IPS DF 4.7 (cell line): Measurements from ENCODE around the gene PARD3.
"Not testable (repeated sequence)": the region's sequence is repeated elsewhere in the genome, so short reads cannot be mapped to it uniquely, and the experiment has no call there.

Experiments
- DNase-seq: peaks from one replicate; pipeline ENCODE4 v3.0.0-alpha.2; 2013; ENCODE audit warnings: low spot score; ENCODE audit errors: extremely low read depth

The PARD3 gene

DNA sequence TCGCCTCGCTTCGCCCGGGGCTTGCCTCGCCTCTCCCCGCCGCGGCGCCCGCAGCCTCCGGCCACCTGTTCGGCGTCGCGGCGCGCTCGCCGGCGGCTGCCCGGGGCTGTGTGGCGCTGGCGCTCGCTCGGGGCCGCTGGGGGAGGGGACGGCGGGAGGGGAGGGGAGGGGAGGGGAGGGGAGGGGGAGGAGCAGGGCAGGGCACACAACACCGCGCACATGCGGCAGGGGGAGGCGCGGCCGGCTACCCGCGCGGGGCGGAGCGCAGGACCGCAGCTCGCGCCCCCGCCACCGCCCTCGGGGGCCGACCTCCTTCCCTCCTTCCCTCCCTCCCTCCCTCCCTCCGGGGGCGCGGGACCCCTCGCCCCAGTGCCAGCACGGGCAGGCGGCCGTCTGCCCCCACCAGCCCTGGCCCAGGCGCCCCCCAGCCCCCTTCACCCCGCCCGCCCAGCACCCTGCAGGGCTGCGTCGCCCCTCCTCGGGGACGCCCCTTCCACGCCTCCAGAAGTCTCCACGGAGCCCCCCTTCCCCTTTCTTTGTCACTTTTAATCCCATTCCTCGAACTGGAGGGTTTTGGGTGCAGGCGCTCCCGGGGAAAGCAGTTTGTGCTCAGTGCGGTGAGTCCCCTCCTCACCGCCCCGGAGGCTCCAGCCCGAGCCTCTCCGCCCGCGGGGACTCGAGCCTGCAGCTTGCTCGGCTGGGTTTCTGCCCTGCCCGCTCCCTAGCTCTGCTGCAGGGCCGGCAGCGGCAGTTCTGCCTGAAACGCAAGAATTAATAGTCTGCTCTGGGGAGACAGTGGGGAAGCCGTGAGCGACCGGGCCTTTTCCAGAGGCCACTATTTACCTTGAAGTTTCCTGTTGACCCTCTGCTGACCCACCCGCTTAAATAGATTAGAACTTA lies at the start of gene PARD3:
TSS of gene PARD3 (minus strand) at position 112 of the 900 bp plus-strand sequence. CDS start 301 bp downstream, outside the sequence.
- no peak for DNase-seq

DNA sequence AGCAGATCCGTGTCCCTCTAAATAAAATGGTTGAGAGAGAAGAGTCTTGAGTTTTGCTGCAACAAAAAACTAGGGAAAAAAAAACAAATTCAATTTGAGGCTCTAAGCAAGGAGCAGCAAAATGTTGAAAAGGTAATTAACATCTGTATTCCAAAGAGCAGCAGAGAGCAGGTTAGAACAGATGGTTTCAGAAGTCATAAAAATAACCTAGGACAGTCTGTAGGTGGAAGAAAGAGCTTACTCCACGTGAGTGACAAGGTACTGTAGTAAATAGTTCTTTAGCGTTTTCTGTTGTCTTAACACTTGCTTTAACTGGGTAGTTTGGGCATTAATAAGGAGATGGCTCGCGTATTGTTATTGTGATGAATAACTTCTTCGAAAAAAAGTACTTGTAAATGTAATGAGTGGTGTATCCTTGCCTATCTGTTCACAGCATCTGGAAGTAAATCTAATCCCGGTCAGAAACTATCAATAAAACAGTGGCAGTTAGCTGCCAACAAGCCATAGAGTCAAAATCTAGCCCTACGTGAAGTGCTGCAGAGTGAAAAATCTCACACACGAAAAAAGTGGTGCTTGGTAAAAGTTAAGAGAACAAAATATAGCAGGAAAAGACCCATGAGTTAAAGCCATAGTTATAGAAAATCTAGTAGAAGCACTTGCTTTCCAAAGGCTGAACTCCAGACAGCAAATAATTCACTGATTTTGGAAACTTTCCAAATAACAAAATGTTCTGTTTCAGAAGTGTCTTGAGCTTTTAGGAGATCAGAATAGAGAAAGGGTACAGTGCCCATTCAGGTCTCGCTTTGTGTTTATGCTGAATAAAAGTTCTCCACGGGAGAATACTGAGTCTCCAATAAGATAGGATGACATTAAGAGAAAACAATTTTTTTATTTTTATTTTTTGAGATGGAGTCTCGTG lies 49.3 kb upstream of the PARD3 start:
- no peak for DNase-seq

DNA sequence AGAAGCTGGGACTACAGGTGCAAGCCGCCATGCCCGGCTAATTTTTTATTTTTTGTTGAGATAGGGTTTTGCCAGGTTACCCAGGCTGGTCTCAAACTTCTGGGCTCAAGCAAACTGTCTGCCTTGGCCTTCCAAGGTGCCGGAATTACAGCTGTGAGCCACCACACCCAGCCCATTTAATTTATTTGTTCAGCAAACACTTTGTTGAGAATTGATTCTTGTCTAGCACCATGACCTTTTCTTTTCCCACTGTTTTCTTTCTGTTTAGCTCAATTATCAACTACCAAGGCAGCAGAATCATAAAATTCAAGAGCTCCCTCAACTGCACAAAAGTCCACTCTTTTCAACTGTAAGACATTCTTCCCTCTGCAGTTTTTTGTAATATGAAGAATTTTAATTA lies 47.8 kb upstream of the PARD3 start:
- no peak for DNase-seq

DNA sequence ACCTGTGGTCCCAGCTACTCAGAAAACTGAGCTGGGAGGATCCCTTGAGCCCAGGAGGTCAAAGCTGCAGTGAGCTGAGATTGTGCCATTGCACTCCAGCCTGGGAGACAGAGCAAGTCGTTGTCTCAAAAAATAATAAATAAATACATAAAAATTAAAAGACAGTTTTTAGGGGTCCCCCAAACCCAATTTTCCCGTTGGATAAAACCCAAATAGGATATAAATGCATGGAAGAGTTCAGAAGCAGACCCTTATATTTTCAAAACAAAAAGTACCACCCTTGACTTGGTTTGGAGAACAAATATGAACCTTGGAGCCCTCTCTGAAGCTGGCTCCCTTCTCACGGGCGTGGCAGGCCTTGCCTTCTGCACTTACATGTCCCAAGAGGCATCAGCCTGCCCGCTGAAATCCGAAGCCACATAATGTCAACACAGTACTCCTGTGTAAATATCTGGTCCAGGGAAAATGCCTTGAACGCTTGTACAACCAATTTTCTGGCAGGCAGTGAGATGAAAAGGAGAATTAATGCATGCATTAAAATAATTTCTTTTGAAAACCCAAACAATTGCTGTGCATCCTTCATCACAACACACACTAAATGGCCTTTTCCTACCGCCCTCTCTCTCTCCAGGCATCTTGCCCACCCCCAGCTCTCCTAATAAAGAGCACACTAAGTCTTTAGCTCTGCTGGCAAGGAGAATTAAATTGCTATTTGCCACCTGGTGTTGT lies 46.4 kb upstream of the PARD3 start:
- DNase-seq: no peak

DNA sequence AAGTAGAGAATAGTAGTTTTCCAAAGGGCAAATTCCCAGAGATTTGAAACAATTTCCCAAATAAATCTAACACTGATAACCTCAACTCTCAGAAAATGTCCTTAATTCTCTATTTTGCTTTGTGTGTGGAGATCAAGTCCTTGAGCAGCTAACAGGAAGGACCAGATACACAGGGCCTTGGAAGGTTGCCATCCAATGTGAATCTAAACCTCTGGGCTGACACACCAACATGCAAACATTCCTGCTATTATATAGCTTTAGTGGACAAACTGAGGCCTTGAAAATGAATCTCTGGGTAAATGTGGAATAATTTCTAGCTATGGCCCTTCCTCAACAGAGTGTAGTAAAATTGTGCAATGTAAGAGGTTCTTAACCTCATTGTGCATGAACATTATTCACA lies 44.1 kb upstream of the PARD3 start:
- DNase-seq: no peak

DNA sequence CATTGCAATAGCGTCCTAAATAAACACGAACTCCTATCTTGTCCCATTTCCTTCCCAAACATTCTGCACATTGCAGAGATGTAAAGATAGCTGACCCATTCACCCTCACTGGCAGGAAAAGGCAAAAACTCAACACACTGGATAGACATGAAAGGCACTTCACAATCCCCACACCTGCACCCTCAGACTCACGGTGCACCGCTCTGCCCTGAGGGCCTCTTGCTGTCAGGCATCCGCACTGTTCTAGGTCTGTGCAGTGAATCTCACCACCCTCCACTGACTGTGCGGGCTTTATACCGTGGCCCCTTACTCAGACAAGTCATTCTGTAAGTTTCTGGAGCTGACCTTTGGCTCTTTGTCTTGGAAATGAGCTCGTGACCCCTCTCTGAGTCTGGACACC lies 42.9 kb upstream of the PARD3 start:
- no peak for DNase-seq

DNA sequence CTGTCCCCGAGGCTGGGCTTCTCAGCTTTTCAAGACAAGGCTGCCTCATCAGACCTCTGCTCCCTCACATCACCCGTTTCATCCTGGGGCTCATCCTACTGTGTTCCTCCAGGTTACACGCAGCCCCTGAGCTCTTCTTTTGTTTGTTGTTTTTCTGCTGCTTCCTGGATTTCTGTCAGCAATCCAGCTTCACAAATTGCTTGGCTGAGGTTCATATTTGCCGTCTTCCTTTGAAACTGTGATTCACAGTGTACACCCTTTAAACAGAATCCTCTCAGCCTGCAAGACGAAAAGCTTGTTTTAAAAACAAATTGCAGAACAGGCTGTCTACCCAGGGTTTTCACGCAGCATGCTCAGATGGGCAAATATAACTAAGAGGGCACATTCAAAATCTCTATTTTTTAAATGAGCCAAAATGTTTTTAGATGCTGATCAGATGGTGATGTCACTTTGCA lies 39.1 kb upstream of the PARD3 start:
- DNase-seq: no peak

DNA sequence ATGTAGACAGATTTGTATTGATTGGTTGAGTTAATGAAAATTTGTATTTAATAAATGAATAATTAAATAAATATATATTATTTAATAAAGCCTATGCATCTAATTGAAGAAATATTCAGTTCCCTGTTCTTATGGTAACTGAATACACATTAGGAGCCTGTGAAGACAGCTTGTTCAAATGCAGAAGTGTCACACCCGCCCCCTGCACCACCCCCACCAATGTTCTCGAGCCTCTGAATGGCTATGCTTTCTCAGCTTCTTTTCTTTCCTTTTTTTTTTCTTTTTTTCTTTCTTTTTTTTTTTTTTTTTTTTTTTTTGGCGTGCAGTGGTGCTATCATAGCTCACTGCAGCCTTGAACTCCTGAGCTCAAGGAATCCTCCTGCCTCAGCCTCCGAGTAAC lies 38.3 kb upstream of the PARD3 start:
- no peak for DNase-seq

DNA sequence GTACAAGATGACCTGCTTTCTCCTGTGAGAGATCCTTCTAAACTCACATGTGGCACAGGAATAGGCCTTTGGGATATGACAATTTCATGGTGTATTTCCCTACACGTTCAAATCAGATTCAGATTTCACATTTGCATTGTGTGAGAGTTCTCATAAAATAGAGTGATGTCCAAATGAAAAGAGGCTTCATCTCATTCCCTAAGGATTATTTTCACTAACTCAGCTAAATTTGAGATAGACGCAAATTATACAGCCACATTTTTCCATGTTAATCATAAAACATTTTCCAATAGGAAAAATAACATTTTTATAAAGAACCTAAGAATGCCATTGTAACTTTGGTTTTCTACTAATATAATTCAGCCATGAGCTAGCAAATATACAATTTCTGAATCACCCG lies 35.5 kb upstream of the PARD3 start:
- no peak for DNase-seq

DNA sequence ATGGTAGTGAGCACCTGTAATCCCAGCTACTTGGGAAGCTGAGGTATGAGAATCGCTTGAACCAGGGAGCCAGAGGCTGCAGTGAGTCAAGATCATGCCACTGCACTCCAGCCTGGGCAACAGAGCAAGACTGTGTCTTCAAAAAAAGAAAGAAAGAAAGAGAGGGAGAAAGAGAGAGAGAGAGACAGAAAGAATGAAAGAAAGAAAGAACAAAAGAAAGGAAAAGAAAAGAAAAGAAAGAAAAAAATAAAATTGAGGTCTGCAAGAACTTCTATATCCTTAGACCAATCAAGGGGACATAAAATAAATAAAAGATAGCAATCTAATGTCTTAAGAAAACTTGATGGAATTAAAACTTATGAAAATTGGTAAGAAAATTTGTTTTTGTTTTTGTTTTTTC lies 34.9 kb upstream of the PARD3 start:
- DNase-seq: no peak

DNA sequence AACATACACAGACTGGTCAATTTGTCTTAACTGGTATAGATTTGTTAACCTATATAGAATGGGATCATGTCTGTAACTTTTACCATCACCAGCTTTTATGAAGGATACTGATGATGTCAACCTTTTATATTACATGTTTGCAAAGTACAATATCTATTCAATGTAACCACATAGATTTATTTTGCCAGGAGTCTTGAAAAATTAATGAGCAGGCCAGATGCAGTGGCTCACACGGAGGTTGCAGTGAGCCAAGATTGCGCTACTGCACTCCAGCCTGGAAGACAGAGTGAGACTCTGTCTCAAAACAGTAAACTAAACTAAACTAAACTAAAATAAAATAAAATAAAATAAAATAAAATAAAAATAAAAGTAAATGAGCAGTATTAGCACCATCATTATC lies 30.0 kb upstream of the PARD3 start:
- no peak for DNase-seq

DNA sequence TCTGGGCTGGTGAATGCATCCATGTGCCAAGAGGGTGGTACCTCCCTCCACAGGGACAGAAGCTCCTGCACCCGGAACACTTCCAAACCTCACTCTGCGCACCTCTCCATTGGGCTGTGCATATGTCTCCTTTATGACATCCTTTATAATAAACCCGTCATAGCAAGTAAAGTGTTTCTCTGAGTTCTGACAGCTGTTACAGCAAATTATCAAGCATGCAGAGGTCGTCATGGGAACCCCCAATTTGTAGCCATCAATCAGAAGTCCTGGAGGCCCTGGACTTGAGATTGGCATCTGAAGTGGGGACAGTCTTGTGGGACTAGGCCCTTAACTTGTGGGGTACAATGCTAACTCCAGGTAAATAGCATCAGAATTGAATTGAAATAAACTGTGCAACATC lies 29.4 kb upstream of the PARD3 start:
- DNase-seq: no peak

DNA sequence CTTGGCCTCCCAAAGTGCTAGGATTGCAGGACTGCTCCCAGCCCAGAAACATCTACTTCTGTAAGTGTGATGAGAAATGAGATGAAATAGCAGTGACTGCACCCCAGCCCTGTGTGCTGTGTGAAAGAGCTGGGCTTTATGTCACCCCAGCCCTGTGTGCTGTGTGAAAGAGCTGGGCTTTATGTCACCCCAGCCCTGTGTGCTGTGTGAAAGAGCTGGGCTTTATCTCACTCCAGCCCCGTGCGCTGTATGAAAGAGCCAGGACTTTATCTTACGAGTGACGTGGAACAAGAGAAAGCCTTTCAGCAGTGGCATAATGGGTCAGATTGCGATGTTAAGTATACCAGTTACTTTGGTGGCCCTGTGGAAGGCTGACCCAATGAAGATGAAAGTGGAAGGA lies 28.4 kb upstream of the PARD3 start:
- not testable (repeated sequence) for DNase-seq

DNA sequence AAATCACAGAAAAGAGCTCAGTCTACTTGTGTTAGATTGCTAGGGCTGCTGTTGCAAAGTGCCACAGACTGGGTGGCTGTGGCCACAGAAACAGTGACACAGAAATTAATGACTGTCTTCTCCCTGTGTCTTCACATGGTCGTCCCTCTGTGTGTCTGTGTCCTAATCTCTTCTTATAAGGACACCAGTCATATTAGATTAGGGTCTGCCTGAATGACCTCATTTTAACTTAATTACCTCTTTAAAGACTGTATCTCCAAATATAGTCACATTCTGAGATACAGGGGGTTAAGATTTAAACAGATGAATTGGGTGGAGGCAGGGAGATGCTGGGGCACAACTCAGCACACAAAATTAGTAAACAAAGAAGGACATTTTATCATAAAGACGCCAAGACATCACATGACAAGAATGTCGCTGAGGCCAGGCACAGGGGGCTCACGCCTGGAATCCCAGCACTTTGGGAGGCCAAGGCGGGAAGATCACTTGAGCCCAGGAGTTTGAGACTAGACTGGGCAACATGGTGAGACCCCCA lies 23.3 kb upstream of the PARD3 start:
- no peak for DNase-seq

DNA sequence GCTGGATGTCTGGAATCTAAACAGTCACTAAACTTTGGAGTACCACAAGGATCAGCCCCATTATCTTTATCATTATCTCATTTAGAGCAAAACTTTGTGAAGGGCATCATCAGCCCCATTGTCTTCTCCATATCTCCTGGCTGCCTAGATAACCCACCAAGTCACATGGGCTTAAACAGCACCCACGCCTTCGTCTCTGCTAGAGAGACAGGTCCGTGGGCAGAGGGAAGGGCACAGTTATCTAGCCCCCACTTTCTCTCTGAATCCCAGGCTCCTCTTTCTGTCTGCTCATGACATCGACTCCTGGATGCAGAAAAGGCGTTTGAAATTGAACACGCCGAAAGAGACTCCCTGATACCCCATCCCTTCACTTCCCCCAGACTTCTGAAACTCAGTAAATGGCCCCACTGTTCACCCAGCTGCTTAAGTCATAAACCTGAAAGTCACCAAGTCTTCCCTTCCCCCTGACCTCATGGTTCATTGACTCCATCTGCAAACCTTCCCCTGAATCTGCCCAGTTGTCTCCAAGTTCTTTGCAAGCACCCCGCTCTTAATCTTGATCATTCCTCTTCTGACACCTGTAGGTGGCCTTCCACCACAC lies 20.9 kb upstream of the PARD3 start:
- no peak for DNase-seq

DNA sequence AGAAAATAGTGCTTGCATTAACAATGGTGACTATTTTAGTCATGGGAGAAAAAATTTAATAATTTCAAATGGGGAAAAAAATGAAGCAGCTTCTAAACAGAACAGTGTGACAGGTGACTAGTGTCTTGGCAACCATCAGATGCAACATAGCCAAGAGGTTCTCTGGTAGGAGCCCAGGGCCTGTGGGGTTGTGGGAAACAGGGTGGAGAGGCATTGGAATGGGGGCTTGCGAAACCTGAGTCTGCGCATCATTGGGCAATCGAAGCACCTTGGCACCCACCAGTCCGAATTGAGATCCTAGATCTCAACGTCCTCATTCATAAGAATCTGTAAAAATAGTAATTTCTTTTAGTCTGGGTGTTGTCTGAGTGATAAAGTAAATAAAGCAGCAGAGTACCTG lies 19.2 kb upstream of the PARD3 start:
- DNase-seq: no peak

DNA sequence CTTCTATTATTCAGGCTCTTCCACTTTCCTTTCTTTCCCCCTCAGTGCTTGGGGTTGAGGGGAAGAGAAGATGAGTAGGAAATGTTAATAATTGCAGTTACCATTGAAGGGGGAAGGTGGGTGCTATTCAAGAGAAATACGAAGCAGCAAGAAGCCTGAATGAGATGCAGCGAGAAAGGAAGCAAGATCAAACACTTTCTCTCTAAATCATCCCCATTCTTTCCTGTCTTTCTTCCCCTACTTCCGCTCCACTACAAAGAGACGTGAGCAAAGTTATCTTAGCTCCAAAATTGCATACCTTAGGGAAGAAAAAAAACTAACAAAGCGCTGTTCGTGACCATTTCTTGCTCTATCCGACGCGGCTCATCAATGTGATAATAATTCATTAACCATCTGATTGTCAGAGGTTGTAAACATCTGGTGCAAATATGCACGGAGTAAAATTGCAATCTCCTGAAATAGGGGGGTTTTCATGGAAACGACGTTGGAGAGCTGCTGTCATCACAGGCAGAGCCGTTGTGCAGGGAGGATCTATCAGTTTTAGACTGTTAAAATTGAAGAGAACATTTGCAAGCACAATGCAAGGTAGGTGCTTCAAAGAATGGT lies 15.2 kb upstream of the PARD3 start:
- DNase-seq: no peak

DNA sequence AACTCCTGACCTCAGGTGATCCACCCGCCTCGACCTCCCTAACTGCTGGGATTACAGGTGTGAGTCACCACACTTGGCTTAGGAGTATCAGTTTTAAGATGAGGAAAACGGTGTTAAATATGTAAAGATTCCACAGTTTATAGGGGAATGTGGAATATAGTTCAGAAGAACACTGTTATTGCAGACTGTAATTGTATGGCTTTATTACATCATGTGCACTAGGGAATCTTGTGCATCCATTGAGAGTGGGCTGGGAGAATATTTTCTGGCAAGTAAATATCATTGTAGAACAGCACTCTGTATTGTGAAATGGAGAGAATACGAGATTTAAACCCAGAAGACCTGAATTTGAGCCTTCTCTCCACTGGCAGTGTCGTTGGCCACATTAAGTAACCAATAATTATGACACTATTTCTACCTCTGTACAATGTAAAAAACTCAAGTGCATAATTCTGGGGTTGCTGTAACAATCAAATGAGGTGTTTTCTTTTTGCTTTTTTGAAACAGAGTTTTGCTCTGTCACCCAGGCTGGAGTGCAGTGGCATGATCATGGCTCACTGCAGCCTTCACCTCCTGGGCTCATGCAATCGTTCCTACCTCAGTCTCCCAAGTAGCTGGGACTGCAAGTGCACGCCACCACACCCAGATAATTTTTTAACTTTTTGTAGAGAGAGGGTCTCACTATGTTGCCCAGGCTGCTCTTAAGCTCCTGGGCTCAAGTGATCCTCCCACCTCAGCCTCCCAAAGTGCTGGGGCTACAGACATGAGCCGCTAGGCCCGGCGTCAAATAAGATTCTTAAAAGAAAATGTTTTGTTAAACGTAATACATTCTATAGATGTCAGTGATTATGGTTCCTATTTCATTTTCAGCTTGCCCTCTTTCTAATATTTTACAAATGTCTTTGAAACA lies 12.0 kb upstream of the PARD3 start:
- no peak for DNase-seq

DNA sequence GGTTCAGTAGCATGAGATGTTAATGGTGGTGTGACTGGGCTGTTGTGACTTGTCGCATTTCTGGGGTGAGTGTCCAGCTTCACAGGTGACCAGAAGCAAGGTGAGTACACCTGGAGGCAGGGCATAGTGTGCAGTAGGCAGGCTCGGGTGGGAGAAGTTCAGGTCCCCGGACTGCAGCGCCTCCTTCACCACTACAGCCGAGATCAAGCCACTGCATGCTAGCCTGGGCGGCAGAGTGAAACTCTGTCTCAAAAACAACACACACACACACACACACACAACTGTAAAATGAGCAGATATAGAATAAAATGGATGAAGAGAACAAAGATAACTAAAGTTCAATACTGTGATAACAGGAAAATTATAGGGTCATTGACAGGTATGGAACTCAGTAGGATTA lies 11.1 kb upstream of the PARD3 start:
- no peak for DNase-seq
